HG02943 (cell line): Measurements from ENCODE around the gene WWOX.

Source experiments
- ATAC-seq: cut with Tn5 transposase; IDR thresholded peaks from one replicate; pipeline ENCODE4 v1.9.1; 2021; ENCODE audit warnings: mild to moderate bottlenecking, low read depth, moderate library complexity; ENCODE audit not compliant: unreplicated experiment

WWOX gene

GRCh38 chr16:79158337-79158736 lies 1058.9 kb downstream of the WWOX start:
- ATAC-seq: no peak

- no peak for ATAC-seq
Measured at GRCh38 chr16:79159261-79160049, 1060.0 kb downstream of the WWOX start.

GRCh38 chr16:79162977-79163376 lies 1063.5 kb downstream of the WWOX start:
- ATAC-seq: no peak

GRCh38 chr16:79163691-79164387 lies 1064.4 kb downstream of the WWOX start:
- no peak for ATAC-seq

- no peak for ATAC-seq
Measured at GRCh38 chr16:79164388-79164995, 1065.0 kb downstream of the WWOX start.

- no peak for ATAC-seq
Measured at GRCh38 chr16:79165079-79165478, 1065.6 kb downstream of the WWOX start.

GRCh38 chr16:79165506-79165905 lies 1066.1 kb downstream of the WWOX start:
- no peak for ATAC-seq

GRCh38 chr16:79167893-79168292 lies 1068.4 kb downstream of the WWOX start:
- ATAC-seq: no peak

- no peak for ATAC-seq
Measured at GRCh38 chr16:79168321-79168720, 1068.9 kb downstream of the WWOX start.

GRCh38 chr16:79169239-79169638 lies 1069.8 kb downstream of the WWOX start:
- ATAC-seq: no peak

GRCh38 chr16:79170555-79171246 lies 1071.2 kb downstream of the WWOX start:
- no peak for ATAC-seq

GRCh38 chr16:79171504-79171903 lies 1072.0 kb downstream of the WWOX start:
- no peak for ATAC-seq

- ATAC-seq: no peak
Measured at GRCh38 chr16:79171931-79172705, 1072.7 kb downstream of the WWOX start.

GRCh38 chr16:79172976-79173500 lies 1073.6 kb downstream of the WWOX start:
- no peak for ATAC-seq

GRCh38 chr16:79173919-79174318 lies 1074.5 kb downstream of the WWOX start:
- no peak for ATAC-seq

GRCh38 chr16:79175286-79176057 lies 1076.0 kb downstream of the WWOX start:
- no peak for ATAC-seq

GRCh38 chr16:79177018-79177417 lies 1077.6 kb downstream of the WWOX start:
- no peak for ATAC-seq

- ATAC-seq: no peak
Measured at GRCh38 chr16:79181419-79181818, 1082.0 kb downstream of the WWOX start.

- no peak for ATAC-seq
Measured at GRCh38 chr16:79182616-79183015, 1083.2 kb downstream of the WWOX start.
